ENCODE results near the gene TOP2B. TPM values are rescaled to one million over a fixed set of nuclear protein-coding genes. Genes with fewer than 3 reads are reported as not detected.

TOP2B gene
- total RNA-seq, 1 experiment from 2014 or later = 152 TPM

GRCh38 chr3:25584011-25584789, 80.5 kb downstream of the TOP2B start:
- DNase-seq (ENCODE audit: low spot score) = no peak

GRCh38 chr3:25583343-25583742, 81.4 kb downstream of the TOP2B start:
- DNase-seq (ENCODE audit: low spot score) = no peak

GRCh38 chr3:25582242-25582641, 82.5 kb downstream of the TOP2B start:
- peak; percentile 97 for DNase-seq (ENCODE audit: low spot score)

- DNase-seq (ENCODE audit: low spot score) = no peak
These were observed 82.9 kb downstream of the TOP2B start for GRCh38 chr3:25581823-25582222.

- DNase-seq (ENCODE audit: low spot score) = no peak
These were observed 83.4 kb downstream of the TOP2B start for GRCh38 chr3:25581335-25581734.

- DNase-seq (ENCODE audit: low spot score) = no peak
These were observed 84.2 kb downstream of the TOP2B start for GRCh38 chr3:25580534-25580933.

GRCh38 chr3:25578059-25578458, 86.6 kb downstream of the TOP2B start:
- no peak for DNase-seq (ENCODE audit: low spot score)

- no peak for DNase-seq (ENCODE audit: low spot score)
These were observed 87.8 kb downstream of the TOP2B start for GRCh38 chr3:25576831-25577454.

- DNase-seq (ENCODE audit: low spot score) = no peak
These were observed 88.6 kb downstream of the TOP2B start for GRCh38 chr3:25576146-25576545.

- no peak for DNase-seq (ENCODE audit: low spot score)
These were observed 89.7 kb downstream of the TOP2B start for GRCh38 chr3:25575001-25575400.

- DNase-seq (ENCODE audit: low spot score) = no peak
These were observed 90.4 kb downstream of the TOP2B start for GRCh38 chr3:25574172-25574765.

GRCh38 chr3:25573386-25574171, 91.1 kb downstream of the TOP2B start:
- peak; percentile 96 for DNase-seq (ENCODE audit: low spot score)

GRCh38 chr3:25572919-25573385, 91.8 kb downstream of the TOP2B start:
- DNase-seq (ENCODE audit: low spot score) = peak; percentile 86

GRCh38 chr3:25572336-25572735, 92.4 kb downstream of the TOP2B start:
- peak; percentile 58 for DNase-seq (ENCODE audit: low spot score)

- no peak for DNase-seq (ENCODE audit: low spot score)
These were observed 93.4 kb downstream of the TOP2B start for GRCh38 chr3:25571285-25571684.

GRCh38 chr3:25568525-25569078, 96.1 kb downstream of the TOP2B start:
- DNase-seq (ENCODE audit: low spot score) = no peak

GRCh38 chr3:25567806-25568524, 96.7 kb downstream of the TOP2B start:
- DNase-seq (ENCODE audit: low spot score) = no peak

GRCh38 chr3:25567388-25567787, 97.3 kb downstream of the TOP2B start:
- no peak for DNase-seq (ENCODE audit: low spot score)

- no peak for DNase-seq (ENCODE audit: low spot score)
These were observed 98.3 kb downstream of the TOP2B start for GRCh38 chr3:25566358-25566920.

GRCh38 chr3:25565807-25566206, 98.9 kb downstream of the TOP2B start:
- DNase-seq (ENCODE audit: low spot score) = no peak

GRCh38 chr3:25564075-25564474, 100.6 kb downstream of the TOP2B start:
- no peak for DNase-seq (ENCODE audit: low spot score)
